MM.1S (cell line): ENCODE measurements around the gene LRRC70.

Experiments
- CTCF ChIP-seq: fragments of 300-600 bp; sonication (generic); IDR thresholded peaks from 2 replicates; pipeline ENCODE4 v1.5.1; 2016; ENCODE audit warnings: antibody characterized with exemption, low read length, mixed read lengths
- EZH2 ChIP-seq: fragments of 300-600 bp; sonication (generic); optimal IDR thresholded peaks from 2 replicates; pipeline ENCODE3; 2017; ENCODE audit warnings: low read depth, mild to moderate bottlenecking, antibody characterized with exemption, low read length, mixed read lengths

GRCh38 chr5:62589504-62589903 is 10.9 kb downstream of the LRRC70 start:
- TF ChIP-seq CTCF (no peak), EZH2 (no peak)
